Colonic mucosa (tissue), 4 donors: ENCODE measurements around the gene UBE2E1. TPM values are rescaled to one million over a fixed set of nuclear protein-coding genes. Genes with fewer than 3 reads are reported as not detected.

Experiments
- DNase-seq: peaks from one replicate; pipeline ENCODE4 v3.0.0-alpha.2; 2020
- H3K27ac ChIP-seq: fragments of 200-600 bp; one replicate; pipeline ENCODE4 v1.8.0; 2021
- H3K27me3 ChIP-seq: fragments of 200-600 bp; one replicate; pipeline ENCODE4 v1.8.0; 2021
- H3K36me3 ChIP-seq: fragments of 200-600 bp; one replicate; pipeline ENCODE4 v1.8.0; 2021
- H3K4me1 ChIP-seq: fragments of 200-600 bp; one replicate; pipeline ENCODE4 v1.8.0; 2021; ENCODE audit warnings: mild to moderate bottlenecking
- H3K4me3 ChIP-seq: fragments of 200-600 bp; one replicate; pipeline ENCODE4 v1.8.0; 2021
- H3K9ac ChIP-seq, 2 donors: one replicate each; pipeline ENCODE4 v1.7.0; 2013; ENCODE audit warnings: control low read depth in 2 of 2, low read depth in 2 of 2, low read length in 2 of 2
- H3K9me3 ChIP-seq: fragments of 200-600 bp; one replicate; pipeline ENCODE4 v1.8.0; 2021
- CTCF ChIP-seq: fragments of 200-600 bp; IDR thresholded peaks from one replicate; pipeline ENCODE4 v1.8.0; 2022; ENCODE audit warnings: antibody characterized with exemption, mild to moderate bottlenecking
- intact Hi-C: fragments of 100-400 bp; cut with DNase I; formaldehyde crosslinking; loops from one replicate; pipeline ENCODE4 v1.14.1; 2022
- total RNA-seq, 2 donors: library from RNA; stranded (reverse); fragmentation: NEBNext Ultra II Directional in 1 of 2; extraction: Animal tissue kit (Norgen Biotek cat#: 25700) in 1 of 2; gene quantifications; one replicate each; pipeline ENCODE4 v1.2.1, GENCODE V29; 2021
- donor health status: healthy.
- donor health status: DM: no; HTN: no; CAD: no.
- donor health status: DM: no; HTN: no; CAD: no.

The UBE2E1 gene
- total RNA-seq, 2 donors from 2014 or later: 68.6 to 81.7 TPM

DNA sequence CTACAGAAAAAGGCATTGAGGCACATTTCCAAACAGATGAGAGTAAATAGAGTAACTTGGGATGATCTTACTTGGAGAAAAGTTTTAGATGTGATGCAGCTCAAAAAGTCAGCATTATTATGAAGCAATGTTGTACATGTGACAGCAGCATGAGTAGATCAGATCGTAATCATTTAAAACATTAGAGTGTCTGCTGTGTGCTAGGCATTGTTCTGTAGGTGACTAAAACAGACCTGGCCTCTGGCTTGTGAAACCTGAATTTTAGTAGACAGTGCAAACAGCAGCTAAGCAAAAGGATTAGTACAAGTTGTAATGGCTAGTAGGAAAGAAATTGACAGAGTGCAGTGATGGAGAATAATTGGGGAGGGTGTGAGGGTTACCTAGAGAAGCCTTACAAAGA lies 15.1 kb downstream of the UBE2E1 start:
- Histone ChIP-seq H3K27ac (no peak overlapping the region), H3K9me3 (no peaks in the 10 kb centered on the region), H3K27me3 (no peaks in the 10 kb centered on the region), H3K36me3 (no peaks in the 10 kb centered on the region), H3K4me3 (no peak overlapping the region), H3K4me1 (no peaks in the 10 kb centered on the region), H3K9ac (no peak overlapping the region)
- no peak for DNase-seq
- TF ChIP-seq CTCF: no peak
- intact Hi-C loops: no loop called here

- Histone ChIP-seq H3K9ac (no peak overlapping the region), H3K36me3 (no peaks in the 10 kb centered on the region), H3K27me3 (no peaks in the 10 kb centered on the region), H3K4me1 (no peaks in the 10 kb centered on the region), H3K4me3 (no peak overlapping the region), H3K27ac (no peak overlapping the region), H3K9me3 (no peaks in the 10 kb centered on the region)
- no peak for TF ChIP-seq CTCF
- no peak for DNase-seq
- intact Hi-C loops: no loop called here
Measured at GRCh38 chr3:23821858-23822257, 16.1 kb downstream of the UBE2E1 start.

GRCh38 chr3:23822559-23822958 lies 16.8 kb downstream of the UBE2E1 start:
- Histone ChIP-seq H3K4me3 (no peak overlapping the region), H3K9me3 (no peaks in the 10 kb centered on the region), H3K4me1 (no peaks in the 10 kb centered on the region), H3K27me3 (no peaks in the 10 kb centered on the region), H3K36me3 (no peaks in the 10 kb centered on the region), H3K9ac (no peak overlapping the region), H3K27ac (no peak overlapping the region)
- no peak for TF ChIP-seq CTCF
- no peak for DNase-seq
- intact Hi-C loops: no loop called here

GRCh38 chr3:23823620-23824019 lies 17.9 kb downstream of the UBE2E1 start:
- TF ChIP-seq CTCF: no peak
- Histone ChIP-seq H3K9me3 (no peaks in the 10 kb centered on the region), H3K36me3 (no peaks in the 10 kb centered on the region), H3K27me3 (no peaks in the 10 kb centered on the region), H3K4me3 (no peak overlapping the region), H3K27ac (no peak overlapping the region), H3K9ac (no peak overlapping the region), H3K4me1 (no peaks in the 10 kb centered on the region)
- intact Hi-C loops: no loop called here
- no peak for DNase-seq

DNA sequence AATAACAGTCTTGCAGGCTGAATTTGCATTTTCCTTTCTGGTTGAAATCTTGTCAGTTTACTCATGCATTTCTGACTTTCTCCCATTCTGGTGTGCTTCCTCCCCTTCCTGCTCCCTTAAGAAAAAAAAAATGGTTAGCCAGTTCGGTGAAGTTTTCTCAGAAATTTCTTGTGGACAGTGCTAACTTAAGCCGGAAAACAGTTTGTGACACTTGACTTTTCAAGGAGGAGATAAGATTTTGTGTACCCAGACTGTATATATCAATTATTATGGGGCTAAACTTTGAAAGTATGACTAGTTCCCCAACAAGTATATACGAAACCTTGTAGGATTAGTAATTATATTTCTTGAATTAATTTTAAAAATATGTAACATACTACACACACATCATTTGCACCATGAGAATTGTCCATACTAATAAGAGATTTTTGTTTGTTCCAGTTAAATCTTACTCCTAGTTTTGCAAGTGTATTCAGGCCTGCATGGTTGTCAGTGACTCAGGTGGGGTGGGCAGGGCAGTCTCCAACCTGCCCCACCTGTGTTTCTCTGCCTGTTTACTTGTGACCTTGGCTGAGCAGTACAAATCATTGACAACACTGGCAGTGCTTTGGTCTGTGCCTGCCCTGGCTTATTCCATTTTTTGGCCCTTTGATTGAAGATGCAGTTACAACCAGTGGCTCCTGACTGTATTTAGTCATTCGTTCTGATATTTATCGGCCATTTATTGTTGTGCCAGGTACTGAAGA lies 19.1 kb downstream of the UBE2E1 start:
- H3K27me3 ChIP-seq: no peaks in the 10 kb centered on the region
- no peak overlapping the region for H3K27ac ChIP-seq
- no peaks in the 10 kb centered on the region for H3K36me3 ChIP-seq
- intact Hi-C loops: no loop called here
- H3K4me1 ChIP-seq: no peaks in the 10 kb centered on the region
- no peak for TF ChIP-seq CTCF
- no peaks in the 10 kb centered on the region for H3K9me3 ChIP-seq
- H3K4me3 ChIP-seq: no peak overlapping the region
- no peak for DNase-seq
- H3K9ac ChIP-seq: no peak overlapping the region
